Lung microvascular endothelial cell (primary cell): ENCODE results near the gene MKNK2. TPM values are rescaled to one million over a fixed set of nuclear protein-coding genes. Genes with fewer than 3 reads are reported as not detected.
"Not testable (repeated sequence)": the region's sequence is repeated elsewhere in the genome, so short reads cannot be mapped to it uniquely, and the experiment has no call there.

Experiments
- DNase-seq, 2 donors: peaks; one replicate each; pipeline versions ENCODE4 v3.0.0 to v3.0.0-alpha.2; 2010; ENCODE audit warnings: low read depth in 2 of 2
- total RNA-seq: library from RNA; depleted of rRNA; stranded (reverse); fragments of >200 nt; gene quantifications from 2 replicates; pipeline ENCODE4 v1.2.1, GENCODE V29; 2014

The MKNK2 gene
- total RNA-seq, 1 donor from 2014 or later = 102 TPM

- no peak for DNase-seq
These were observed 53.5 kb downstream of the MKNK2 start for GRCh38 chr19:1997353-1998233.

- DNase-seq = peak in 1 of 2 donors; percentile 21
These were observed 58.2 kb downstream of the MKNK2 start for GRCh38 chr19:1992759-1993260.

GRCh38 chr19:1991018-1991913 is 59.8 kb downstream of the MKNK2 start:
- DNase-seq = no peak

- DNase-seq = no peak
These were observed 60.6 kb downstream of the MKNK2 start for GRCh38 chr19:1990230-1991017.

GRCh38 chr19:1989513-1990229 is 61.4 kb downstream of the MKNK2 start:
- DNase-seq = no peak

GRCh38 chr19:1988464-1988863 is 62.6 kb downstream of the MKNK2 start:
- DNase-seq = not testable (repeated sequence)

Other genes starting within 250 kb of the MKNK2 start
- gene ATP8B3, start 239.0 kb downstream of the MKNK2 start, total RNA-seq = 0.20 and 0.65 TPM in 2 replicates
- 4.4 and 6.9 TPM in 2 replicates for gene REXO1, start 202.8 kb downstream of the MKNK2 start, total RNA-seq
- gene KLF16, start 187.7 kb downstream of the MKNK2 start, total RNA-seq = 3.7 and 5.6 TPM in 2 replicates
- gene ABHD17A, start 165.7 kb downstream of the MKNK2 start, total RNA-seq = 82.4 and 102 TPM in 2 replicates
- 1.3 and 3.0 TPM in 2 replicates for gene ADAT3, start 145.8 kb downstream of the MKNK2 start, total RNA-seq
- gene SCAMP4, start 145.8 kb downstream of the MKNK2 start, total RNA-seq = 19.0 and 26.6 TPM in 2 replicates
- gene CSNK1G2, start 110.1 kb downstream of the MKNK2 start, total RNA-seq = 45.3 and 56.5 TPM in 2 replicates
- 29.0 and 34.9 TPM in 2 replicates for gene BTBD2, start 35.5 kb downstream of the MKNK2 start, total RNA-seq
- 12.6 and 13.1 TPM in 2 replicates for gene MOB3A, start 45.1 kb upstream of the MKNK2 start, total RNA-seq
- gene IZUMO4, start 45.7 kb upstream of the MKNK2 start, total RNA-seq = 0.60 and 0.65 TPM in 2 replicates
- gene AP3D1, start 100.3 kb upstream of the MKNK2 start, total RNA-seq = 57.5 and 63.3 TPM in 2 replicates
- gene DOT1L, start 112.7 kb upstream of the MKNK2 start, total RNA-seq = 2.4 and 3.6 TPM in 2 replicates
- gene PLEKHJ1, start 185.1 kb upstream of the MKNK2 start, total RNA-seq = 51.4 and 75.8 TPM in 2 replicates
- gene SF3A2, start 185.6 kb upstream of the MKNK2 start, total RNA-seq = 41.8 and 56.5 TPM in 2 replicates
- gene AMH, start 198.1 kb upstream of the MKNK2 start, total RNA-seq = 0.65 and 3.6 TPM in 2 replicates
- gene JSRP1, start 205.2 kb upstream of the MKNK2 start, total RNA-seq = 0.22 TPM in 1 of 2 replicates, not detected in the other
- under 0.01 and 0.20 TPM in 2 replicates for gene PEAK3, start 230.9 kb upstream of the MKNK2 start, total RNA-seq